Endothelial cell of umbilical vein (primary cell): ENCODE measurements around the gene CCSER1. TPM values are rescaled to one million over a fixed set of nuclear protein-coding genes. Genes with fewer than 3 reads are reported as not detected.

Experiments
- BruUV-seq: library from RNA; stranded (reverse); fragments of 400-500 nt; replicated peaks from 2 replicates; lab custom pipeline; 2021; lab: Mats Ljungman, UMichigan
- CTCF ChIA-PET: fragments of 300-600, 350-600 bp; sonication (Branson Sonifier 250); formaldehyde crosslinking; loops from one replicate; lab custom pipeline; 2021; ENCODE audit warnings: antibody characterized with exemption, inconsistent platforms; lab: Charles Lee
- POLR2A ChIA-PET: fragments of 300-600, 350-600 bp; sonication (Branson Sonifier 250); formaldehyde crosslinking; loops from one replicate; lab custom pipeline; 2021; ENCODE audit warnings: antibody characterized with exemption, inconsistent platforms; lab: Charles Lee
- DNase-seq: peaks from one replicate; pipeline ENCODE4 v3.0.0-alpha.2; 2011; ENCODE audit warnings: low read depth, low spot score
- FAIRE-seq: peaks from 2 replicates; lab custom pipeline; 2011; peaks lifted over from hg19 to GRCh38; lab: Jason Lieb, UNC
- H2AFZ ChIP-seq: 2 replicates; pipeline ENCODE4 v1.6.0; 2012; ENCODE audit warnings: low read depth, low read length, control low read depth, inconsistent platforms
- H3K27ac ChIP-seq: 2 replicates; pipeline ENCODE4 v1.5.1; 2011; ENCODE audit warnings: low read depth, mild to moderate bottlenecking, control low read depth, low read length, moderate library complexity; ENCODE audit not compliant: insufficient read depth
- H3K27me3 ChIP-seq, 2 experiments: 2 replicates each; pipeline versions ENCODE4 v1.6.0 to v1.6.1; 2011; ENCODE audit warnings: low read length in 2 of 2, mixed read lengths in 1 of 2; ENCODE audit not compliant: control insufficient read depth in 2 of 2, insufficient read depth in 2 of 2
- H3K36me3 ChIP-seq, 2 experiments: 2 replicates in 1 of 2; 3 replicates in 1 of 2; pipeline ENCODE4 v1.5.1; 2011; ENCODE audit warnings: low read length in 2 of 2, mild to moderate bottlenecking in 1 of 2, moderate library complexity in 1 of 2; ENCODE audit not compliant: control insufficient read depth in 2 of 2, insufficient read depth in 2 of 2; ENCODE audit errors: extremely low read depth in 1 of 2
- H3K4me1 ChIP-seq: 3 replicates; pipeline ENCODE4 v1.5.1; 2011; ENCODE audit warnings: mild to moderate bottlenecking, low read length; ENCODE audit not compliant: control insufficient read depth, insufficient read depth; ENCODE audit errors: extremely low read depth
- H3K4me2 ChIP-seq: 2 replicates; pipeline ENCODE4 v1.6.1; 2011; ENCODE audit warnings: low read length, control low read depth, mixed read lengths; ENCODE audit not compliant: insufficient read depth
- H3K4me3 ChIP-seq, 3 experiments: fragments of 200-600 bp in 1 of 3; sonication (generic), shearing (Covaris generic) in 1 of 3; replicated peaks in 1 of 3; 2 replicates each; pipeline ENCODE4 v1.5.1; 2011 to 2016; ENCODE audit warnings: control low read depth in 3 of 3, low read length in 3 of 3, mild to moderate bottlenecking in 2 of 3, inconsistent platforms in 1 of 3, low read depth in 1 of 3, moderate library complexity in 1 of 3; ENCODE audit not compliant: insufficient read depth in 1 of 3
- H3K79me2 ChIP-seq: 2 replicates; pipeline ENCODE4 v1.6.0; 2012; ENCODE audit warnings: low read length, inconsistent platforms; ENCODE audit not compliant: control insufficient read depth, insufficient read depth
- H3K9ac ChIP-seq: replicated peaks from 2 replicates; pipeline ENCODE3; 2011; ENCODE audit warnings: low read length, control low read depth; ENCODE audit not compliant: insufficient read depth; ENCODE audit errors: extremely low read depth
- H3K9me1 ChIP-seq: replicated peaks from 3 replicates; pipeline ENCODE4 v1.6.0; 2011; ENCODE audit warnings: mild to moderate bottlenecking, low read length; ENCODE audit not compliant: control insufficient read depth, insufficient read depth; ENCODE audit errors: extremely low read depth
- H3K9me3 ChIP-seq: replicated peaks from 2 replicates; pipeline ENCODE4 v1.5.1; 2012; ENCODE audit warnings: low read length, inconsistent platforms; ENCODE audit not compliant: control insufficient read depth, insufficient read depth
- H4K20me1 ChIP-seq: replicated peaks from 2 replicates; pipeline ENCODE3; 2011; ENCODE audit warnings: mild to moderate bottlenecking, low read length; ENCODE audit not compliant: control insufficient read depth, insufficient read depth; ENCODE audit errors: extremely low read depth
- CTCF ChIP-seq, 2 donors: IDR thresholded peaks; 1 replicate in 1 of 2; 2 replicates in 1 of 2; pipeline ENCODE4 v1.5.1; 2011; ENCODE audit warnings: low read length in 2 of 2, mild to moderate bottlenecking in 2 of 2, moderate library complexity in 2 of 2, control low read depth in 1 of 2, inconsistent platforms in 1 of 2, low read depth in 1 of 2; ENCODE audit not compliant: insufficient read depth in 1 of 2; ENCODE audit errors: extremely low read depth in 1 of 2
- EZH2 ChIP-seq: IDR thresholded peaks from 2 replicates; pipeline ENCODE4 v1.6.1; 2012; ENCODE audit warnings: borderline replicate concordance, low read depth, mild to moderate bottlenecking, moderate library complexity, low read length, inconsistent platforms; ENCODE audit not compliant: severe bottlenecking
- FOS ChIP-seq: IDR thresholded peaks from 2 replicates; pipeline ENCODE4 v1.6.1; 2011; ENCODE audit warnings: mild to moderate bottlenecking, low read length, moderate library complexity, borderline replicate concordance; ENCODE audit not compliant: insufficient read depth
- GATA2 ChIP-seq: IDR thresholded peaks from 2 replicates; pipeline ENCODE4 v1.7.0; 2011; ENCODE audit warnings: low read depth, mild to moderate bottlenecking, moderate library complexity, mixed read lengths, low read length; ENCODE audit not compliant: insufficient read length, insufficient read depth
- JUN ChIP-seq: IDR thresholded peaks from 2 replicates; pipeline ENCODE4 v1.6.1; 2011; ENCODE audit warnings: borderline replicate concordance, low read depth; ENCODE audit not compliant: insufficient read length, insufficient read depth
- MAX ChIP-seq: IDR thresholded peaks from 2 replicates; pipeline ENCODE4 v1.6.1; 2011; ENCODE audit not compliant: insufficient read depth, insufficient read length
- MYC ChIP-seq: IDR thresholded peaks from one replicate; pipeline ENCODE4 v1.6.1; 2011; ENCODE audit warnings: mild to moderate bottlenecking, low read depth, low read length
- POLR2A ChIP-seq: IDR thresholded peaks from 2 replicates; pipeline ENCODE4 v1.6.1; 2012; ENCODE audit warnings: low read depth, mild to moderate bottlenecking, control low read depth, low read length
- POLR2AphosphoS5 ChIP-seq: IDR thresholded peaks from 2 replicates; pipeline ENCODE4 v1.6.1; 2012; ENCODE audit warnings: low read depth, mild to moderate bottlenecking, control low read depth, low read length, moderate library complexity; ENCODE audit not compliant: insufficient read depth
- dilution Hi-C: fragments of 300-500 bp; cut with MboI; formaldehyde crosslinking; loops from one replicate; pipeline ENCODE4 v1.15.0; 2019; ENCODE audit warnings: low sequenced_read_pairs; ENCODE audit not compliant: extremely low pct_ligation_motif_present
- intact Hi-C: fragments of 100-400 bp; cut with micrococcal nuclease; formaldehyde crosslinking; loops from one replicate; pipeline ENCODE4 v1.10.0; 2022
- polyA plus RNA-seq, 4 experiments: library from polyadenylated mRNA; depleted of rRNA in 3 of 4; stranded (reverse) in 3 of 4; unstranded in 1 of 4; fragments of >200 nt; gene quantifications; 2 replicates each; pipeline versions ENCODE4 v1.2.1 to v1.2.3, GENCODE V29; 2011 to 2012; ENCODE audit warnings: missing spikeins in 1 of 4
- total RNA-seq: library from RNA; stranded (reverse); gene quantifications from 2 replicates; pipeline ENCODE4 v1.2.3, GENCODE V29; 2021

Gene CCSER1
- total and polyA plus RNA-seq, 2 donors (not counting 3 experiments of a cell fraction or from before 2014, with no cell fraction given): 0.11 to 1.8 TPM

- intact Hi-C loops: no loop called here
- no peak overlapping the region for H3K9ac ChIP-seq
- no peaks in the 10 kb centered on the region for H3K9me1 ChIP-seq
- ChIA-PET CTCF (no interaction called here), POLR2A (no interaction called here)
- TF ChIP-seq POLR2A (no peak), POLR2AphosphoS5 (no peak), GATA2 (no peak), FOS (no peak), MYC (no peak), JUN (no peak), EZH2 (no peak), CTCF (IDR thresholded peaks at IDR 0.05; ENCODE audit: extremely low read depth in 1 of 2, insufficient read depth in 1 of 2, low read depth in 1 of 2, low read length in 2 of 2) (no peak), MAX (no peak)
- no peaks in the 10 kb centered on the region for H3K79me2 ChIP-seq
- no peak for FAIRE-seq
- DNase-seq: no peak
- H3K4me2 ChIP-seq: no peak overlapping the region
- no peaks in the 10 kb centered on the region for H3K9me3 ChIP-seq
- H3K4me3 ChIP-seq: no peak overlapping the region
- dilution Hi-C loops: no loop called here
- no peak overlapping the region for H2AFZ ChIP-seq
- no peak overlapping the region for H3K27ac ChIP-seq
- H4K20me1 ChIP-seq: no peaks in the 10 kb centered on the region
- no peaks in the 10 kb centered on the region for H3K36me3 ChIP-seq
- no peaks in the 10 kb centered on the region for H3K4me1 ChIP-seq
- no peaks in the 10 kb centered on the region for H3K27me3 ChIP-seq
- no TSS peak for BruUV-seq
Measured at GRCh38 chr4:90792696-90793095, 665.5 kb downstream of the CCSER1 start.
